ENCODE results near the gene APMAP. TPM values are rescaled to one million over a fixed set of nuclear protein-coding genes. Genes with fewer than 3 reads are reported as not detected.

Gene APMAP
- total RNA-seq, 1 donor from 2014 or later, result 47.3 TPM

DNA sequence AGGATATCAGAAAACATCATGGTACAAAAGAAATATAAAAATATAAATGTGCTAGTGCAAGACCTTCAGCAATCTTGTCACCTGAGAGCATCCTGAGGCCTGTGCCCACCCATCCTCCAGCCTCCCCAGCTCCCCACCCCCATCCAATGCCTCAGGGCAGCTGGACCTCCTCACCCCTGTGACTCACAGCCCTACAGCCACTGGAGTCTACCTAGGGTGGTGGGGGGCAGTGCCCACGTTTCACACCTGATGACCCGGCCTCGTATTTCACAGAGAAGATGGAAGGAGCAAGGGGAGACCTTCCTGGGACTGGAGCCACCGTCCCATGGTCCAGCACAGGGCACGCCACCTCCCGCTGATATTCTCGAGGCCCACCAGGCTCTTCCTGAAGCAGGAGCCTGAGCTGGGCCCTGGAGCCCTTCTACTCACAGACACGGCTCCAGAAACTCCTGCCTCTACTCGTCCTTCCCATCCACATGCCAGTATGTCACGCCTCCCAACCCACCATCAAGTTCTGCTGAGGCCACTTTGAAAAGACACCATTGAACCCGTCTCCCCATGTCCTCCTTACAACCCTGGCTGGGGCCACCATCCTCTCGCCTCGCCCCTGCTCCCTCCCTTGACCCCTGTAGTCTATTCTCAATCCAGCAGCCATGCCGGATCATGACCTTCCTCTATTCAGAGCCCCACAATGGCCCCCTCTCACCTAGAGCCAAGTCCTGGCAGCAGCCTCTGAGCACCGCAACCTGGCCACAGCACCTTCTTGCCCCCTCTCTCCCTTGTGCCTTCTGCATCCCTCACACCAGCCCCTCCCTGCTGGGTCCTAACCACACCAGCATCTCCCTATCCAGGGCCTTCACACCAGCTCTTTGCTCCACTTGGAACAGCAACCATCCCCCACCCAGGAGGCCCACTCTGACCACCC is 13.3 kb downstream of the APMAP start:
- ATAC-seq, result no peak
- DNase-seq (ENCODE audit: low spot score), result no peak
- intact Hi-C loops (cut with DNase I), result no loop called here

DNA sequence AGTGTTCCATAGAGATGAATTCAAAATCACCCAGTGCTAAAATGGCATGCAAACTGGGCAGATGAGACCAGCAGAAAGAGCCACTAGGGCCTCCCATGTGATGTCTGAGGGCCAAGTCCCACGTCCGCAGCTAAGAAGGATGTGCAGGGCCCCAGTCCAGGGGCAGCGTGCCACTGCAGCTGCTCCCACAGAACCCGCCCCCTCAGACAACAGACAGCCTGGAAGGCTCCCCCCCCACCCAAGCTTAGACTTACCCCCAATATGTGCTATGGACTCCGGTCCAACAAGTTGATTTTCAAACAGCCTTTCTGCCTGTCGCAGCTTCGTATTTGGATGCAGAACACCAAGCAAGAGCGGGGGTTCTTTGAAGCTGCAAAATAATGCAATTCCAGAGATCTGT is 14.0 kb downstream of the APMAP start:
- ATAC-seq (peak; percentile 44), DNase-seq (ENCODE audit: low spot score) (no peak)
- intact Hi-C loops (cut with DNase I), result no loop called here

DNA sequence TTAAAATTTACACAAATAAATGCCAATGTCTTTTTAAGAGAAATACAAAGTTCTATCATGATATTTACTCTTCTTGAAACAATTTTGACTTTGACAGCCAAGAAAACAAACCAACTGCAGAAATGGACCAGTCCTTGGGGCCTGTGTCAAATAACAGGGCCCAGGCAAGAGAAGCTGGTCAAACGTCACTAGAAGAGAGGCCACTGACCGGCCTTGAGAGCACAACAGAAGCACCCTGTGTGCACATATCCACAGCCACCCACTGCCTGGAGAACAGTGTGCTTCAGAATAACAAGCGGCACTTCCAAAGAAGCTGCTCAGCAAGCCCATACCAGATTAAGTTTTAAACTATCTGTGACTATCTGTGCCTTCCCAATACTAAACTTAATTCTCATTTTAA is 14.8 kb downstream of the APMAP start:
- no peak for DNase-seq (ENCODE audit: low spot score)
- peak; percentile 76 for ATAC-seq
- intact Hi-C loops (cut with DNase I), result no loop called here

DNA sequence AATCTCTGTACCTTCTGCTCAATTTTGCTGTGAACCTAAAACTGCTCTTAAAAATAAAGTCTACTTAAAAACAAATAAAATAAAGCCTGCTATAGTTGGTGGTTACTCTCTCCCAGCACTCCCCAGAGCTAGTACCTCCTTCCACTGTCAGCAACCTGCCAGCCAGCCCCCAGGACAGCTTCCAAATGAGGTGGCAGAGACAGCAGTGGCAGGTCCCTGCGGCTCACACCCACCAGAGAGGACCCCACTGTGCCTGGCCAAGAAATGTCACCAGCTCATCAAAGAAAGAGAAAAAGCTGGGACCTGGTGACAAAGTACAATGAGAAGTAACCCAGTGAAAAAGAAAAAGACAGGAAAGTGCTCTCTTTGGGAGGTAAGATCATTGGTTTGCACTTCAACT is 15.2 kb downstream of the APMAP start:
- intact Hi-C loops (cut with DNase I), result no loop called here
- DNase-seq (ENCODE audit: low spot score), result no peak
- ATAC-seq, result no peak

DNA sequence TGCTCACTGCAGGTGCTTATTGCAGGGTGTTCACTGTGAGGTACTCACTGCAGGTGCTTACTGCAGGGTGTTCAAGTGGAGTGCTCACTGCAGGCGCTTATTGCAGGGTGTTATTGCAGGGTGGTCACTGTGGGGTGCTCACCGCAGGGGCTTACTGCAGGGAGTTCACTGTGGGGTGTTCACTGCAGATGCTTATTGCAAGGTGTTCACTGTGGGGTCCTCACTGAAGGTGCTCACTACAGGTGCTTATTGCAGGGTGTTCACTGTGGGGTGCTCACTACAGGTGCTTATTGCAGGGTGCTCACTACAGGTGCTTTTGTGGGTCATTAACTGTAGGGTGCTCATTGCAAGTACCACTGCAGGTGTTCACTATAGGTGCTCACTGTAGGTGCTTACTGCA is 20.2 kb downstream of the APMAP start:
- ATAC-seq (no peak), DNase-seq (ENCODE audit: low spot score) (peak; percentile 21)
- intact Hi-C loops (cut with DNase I), result no loop called here

DNA sequence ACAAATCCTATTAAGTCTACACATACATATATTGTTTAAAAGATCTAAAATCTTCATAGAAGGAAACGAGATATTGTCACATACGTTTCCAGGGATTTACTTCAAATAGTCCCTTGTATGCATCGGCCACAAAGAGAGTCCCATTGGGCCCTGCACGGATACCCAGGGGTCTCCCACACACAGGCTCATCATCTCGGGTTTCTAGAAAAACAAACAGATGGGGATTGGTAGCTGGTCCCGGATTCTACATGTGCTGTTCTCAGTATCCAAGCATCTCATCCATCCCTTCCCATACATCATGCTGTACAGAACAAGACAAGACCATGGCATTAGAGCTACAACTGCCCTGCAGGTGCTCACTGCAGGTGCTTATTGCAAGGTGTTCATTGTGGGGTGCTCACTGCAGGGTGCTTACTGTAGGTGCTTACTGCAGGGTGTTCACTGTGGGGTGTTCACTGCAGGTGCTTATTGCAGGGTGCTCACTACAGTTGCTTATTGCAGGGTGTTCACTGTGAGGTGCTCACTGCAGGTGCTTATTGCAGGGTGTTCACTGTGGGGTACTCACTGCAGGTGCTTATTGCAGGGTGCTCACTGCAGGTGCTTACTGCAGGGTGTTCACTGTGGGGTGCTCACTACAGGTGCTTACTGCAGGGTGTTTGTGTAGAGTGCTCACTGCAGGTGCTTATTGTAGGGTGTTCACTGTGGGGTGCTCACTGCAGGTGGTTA is 21.0 kb downstream of the APMAP start:
- ATAC-seq (no peak), DNase-seq (ENCODE audit: low spot score) (peak; percentile 6)
- intact Hi-C loops (cut with DNase I), result no loop called here

DNA sequence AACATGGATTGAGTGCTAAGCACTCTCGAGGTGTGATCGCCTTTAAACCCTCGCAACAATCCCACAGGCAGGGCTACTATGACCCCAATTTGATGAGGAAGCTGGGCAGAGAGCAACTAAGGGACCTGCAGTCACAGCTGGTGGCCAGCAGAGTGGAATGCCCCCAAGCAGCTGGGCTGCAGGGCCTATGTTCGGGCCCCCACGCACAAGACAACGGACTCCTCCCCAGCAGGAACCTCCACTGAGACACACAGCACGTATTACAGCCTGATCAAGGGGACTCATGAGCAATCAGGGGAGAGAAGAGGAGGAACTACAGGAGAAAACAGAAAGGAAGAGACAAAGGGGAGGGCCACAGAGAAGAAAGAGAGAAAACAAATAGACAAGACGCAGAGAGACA is 21.8 kb downstream of the APMAP start:
- intact Hi-C loops (cut with DNase I), result no loop called here
- DNase-seq (ENCODE audit: low spot score) (no peak), ATAC-seq (peak; percentile 24)

DNA sequence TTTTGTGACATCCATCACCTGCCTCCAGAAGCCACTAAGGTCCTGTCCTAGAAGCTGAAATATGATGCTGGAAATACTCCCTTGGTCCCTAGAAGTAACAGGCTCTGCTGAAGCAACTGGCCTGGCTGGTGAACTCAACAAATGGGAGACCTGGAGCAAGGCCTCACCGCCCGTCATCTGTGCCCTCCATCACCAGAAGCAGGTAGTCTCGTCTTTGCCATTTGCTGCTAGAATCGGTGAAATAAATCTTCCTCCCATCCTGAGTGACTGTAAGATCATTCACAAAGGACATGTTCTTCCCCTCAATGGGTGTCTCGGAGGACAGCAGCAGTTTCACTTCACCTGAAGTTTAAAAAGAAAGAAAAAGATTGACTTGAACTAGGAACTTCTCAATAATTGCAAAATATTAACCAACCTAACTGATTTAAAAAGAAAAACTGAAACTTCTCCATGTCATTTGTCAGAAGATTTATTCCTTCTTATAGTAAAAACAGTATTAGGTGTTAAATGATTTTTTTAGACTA is 22.5 kb downstream of the APMAP start:
- DNase-seq (ENCODE audit: low spot score) (no peak), ATAC-seq (no peak)
- intact Hi-C loops (cut with DNase I), result no loop called here

DNA sequence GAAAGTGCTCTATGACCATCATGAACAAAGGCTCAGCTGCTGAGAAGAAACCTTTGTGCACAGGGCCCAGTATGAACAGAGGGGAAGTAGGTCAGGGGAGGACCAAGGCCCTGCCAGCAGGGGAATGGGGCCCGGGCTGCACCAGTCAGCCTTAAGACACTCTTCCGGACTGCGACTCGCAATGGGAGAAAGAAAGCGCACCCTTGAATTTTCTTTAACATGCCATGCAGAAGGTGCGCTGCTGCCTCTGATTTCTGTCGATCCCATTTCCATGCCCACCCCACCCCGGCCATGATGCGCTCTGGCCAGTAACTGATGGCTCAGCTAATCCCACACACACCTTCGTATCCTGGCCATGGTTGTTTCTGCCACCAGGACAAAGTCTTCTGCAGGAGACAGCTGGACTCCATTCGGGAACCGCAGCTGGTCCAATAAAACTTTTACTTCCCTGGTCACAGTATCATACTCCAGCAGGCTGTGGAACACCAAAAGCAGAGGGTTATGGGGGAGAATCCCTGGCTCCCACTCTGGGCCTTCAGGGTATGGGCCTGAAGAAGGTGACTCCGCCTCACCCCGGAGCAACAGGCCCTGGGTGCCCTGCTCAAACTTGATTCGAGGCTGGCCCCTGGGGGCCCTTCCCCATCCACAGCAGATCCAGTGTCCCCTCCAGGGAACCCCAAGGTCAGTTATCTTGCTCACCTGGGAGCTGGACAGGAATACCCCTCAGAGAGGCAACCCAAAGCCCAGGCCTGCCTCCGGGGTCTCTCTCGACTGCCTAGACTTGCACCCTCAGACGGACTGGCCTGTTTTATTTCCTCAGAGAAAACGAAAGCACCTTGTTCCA is 23.1 kb downstream of the APMAP start:
- no peak for ATAC-seq
- intact Hi-C loops (cut with DNase I), result no loop called here
- DNase-seq (ENCODE audit: low spot score), result no peak

DNA sequence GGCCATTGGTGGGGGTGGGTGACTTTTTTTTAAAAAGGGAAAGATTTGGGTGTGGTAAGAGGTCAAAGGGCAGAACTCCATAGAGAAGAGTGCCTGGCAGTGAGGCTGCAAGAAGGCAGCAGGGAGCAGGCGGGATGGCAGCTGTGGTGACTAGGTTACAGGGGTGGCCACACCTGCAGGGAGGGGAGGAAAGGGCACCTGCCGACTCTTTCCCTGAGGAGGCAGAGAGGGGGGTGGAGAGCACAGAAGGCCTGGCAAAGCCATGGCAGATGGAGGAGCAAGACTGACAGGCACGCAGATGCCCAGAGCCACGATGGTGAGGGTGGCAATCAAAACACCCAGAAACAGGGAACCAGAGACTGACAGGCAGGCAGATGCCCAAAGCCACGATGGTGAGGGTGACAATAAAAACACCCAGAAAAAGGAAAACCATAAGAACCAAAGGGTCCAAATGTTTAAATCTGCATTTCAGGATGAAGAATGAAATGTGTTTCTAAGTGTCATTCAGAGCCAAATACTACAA is 24.2 kb downstream of the APMAP start:
- ATAC-seq, result no peak
- intact Hi-C loops (cut with DNase I), result no loop called here
- no peak for DNase-seq (ENCODE audit: low spot score)

DNA sequence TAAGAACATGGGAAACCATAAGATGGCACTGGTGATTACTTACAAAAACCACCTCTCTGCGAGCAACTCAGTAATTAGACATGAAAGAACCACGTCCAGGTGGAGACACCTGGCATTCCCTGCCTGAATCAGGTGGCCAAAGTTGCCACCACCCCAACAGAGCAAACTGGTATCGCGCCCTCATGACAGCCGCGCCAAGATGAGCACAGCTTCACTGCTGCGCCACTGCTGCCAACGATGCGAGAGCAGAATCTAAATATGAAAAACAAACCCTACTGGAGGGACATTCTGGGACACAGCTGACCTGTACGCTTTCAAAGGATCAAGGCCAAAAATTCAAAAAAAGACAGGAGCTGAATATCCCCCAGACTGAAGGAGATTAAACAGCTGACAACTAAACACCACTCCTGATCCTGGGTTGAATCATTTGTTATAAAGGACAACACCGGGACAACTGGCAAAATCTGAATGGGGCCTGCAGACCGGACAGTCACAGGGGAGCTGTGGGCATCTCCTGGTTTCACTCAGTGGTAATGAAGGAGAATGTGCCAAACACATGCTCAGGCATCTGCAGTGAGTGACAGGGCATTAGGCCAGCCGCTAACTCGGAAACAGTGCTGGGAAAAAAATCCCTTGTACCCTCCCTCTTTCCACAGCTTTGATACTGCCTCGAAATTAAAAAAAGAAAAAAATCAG is 26.1 kb downstream of the APMAP start:
- ATAC-seq, result no peak
- no peak for DNase-seq (ENCODE audit: low spot score)
- intact Hi-C loops (cut with DNase I), result no loop called here

DNA sequence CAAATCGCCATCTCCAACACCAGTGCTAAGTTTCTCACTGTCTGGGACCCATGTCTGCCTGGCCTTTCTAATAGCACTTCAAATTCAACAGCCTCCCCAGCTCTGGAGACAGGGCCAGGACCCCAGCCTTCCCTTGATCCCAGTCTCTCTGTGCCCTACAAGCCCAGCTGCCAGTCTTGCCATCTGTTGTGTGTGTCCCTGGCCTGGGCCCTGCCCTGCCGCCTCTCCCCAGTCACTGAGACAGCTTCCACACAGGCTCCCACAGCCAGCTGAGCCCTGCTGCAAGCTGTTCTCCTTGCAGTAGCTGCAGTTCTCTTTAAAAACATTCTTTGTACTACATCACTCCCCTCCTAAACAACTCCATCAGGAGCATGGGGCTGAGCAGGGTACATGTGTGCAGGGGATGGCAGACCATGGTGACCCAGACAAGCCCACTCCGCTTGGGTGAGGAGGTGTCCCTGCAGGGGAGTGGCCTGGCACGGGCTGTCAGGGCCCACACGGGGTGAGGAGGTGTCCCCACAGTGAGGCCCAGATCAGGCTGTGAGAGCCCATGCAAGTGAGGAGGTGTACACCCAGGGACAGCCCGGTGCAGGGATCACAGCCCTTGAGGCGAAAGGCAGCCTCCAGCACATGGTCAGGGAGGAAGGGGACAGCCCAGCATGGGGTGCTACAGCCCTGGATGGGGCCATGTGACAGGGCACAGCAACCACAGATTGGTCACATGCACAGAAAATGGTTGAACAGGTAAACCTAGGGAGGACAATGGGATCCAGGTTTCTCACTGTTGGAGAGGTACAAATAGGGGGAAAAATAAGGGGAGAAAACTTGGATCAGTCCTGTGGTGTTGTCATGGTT is 27.3 kb downstream of the APMAP start:
- DNase-seq (ENCODE audit: low spot score) (peak; percentile 38), ATAC-seq (no peak)
- intact Hi-C loops (cut with DNase I), result no loop called here

DNA sequence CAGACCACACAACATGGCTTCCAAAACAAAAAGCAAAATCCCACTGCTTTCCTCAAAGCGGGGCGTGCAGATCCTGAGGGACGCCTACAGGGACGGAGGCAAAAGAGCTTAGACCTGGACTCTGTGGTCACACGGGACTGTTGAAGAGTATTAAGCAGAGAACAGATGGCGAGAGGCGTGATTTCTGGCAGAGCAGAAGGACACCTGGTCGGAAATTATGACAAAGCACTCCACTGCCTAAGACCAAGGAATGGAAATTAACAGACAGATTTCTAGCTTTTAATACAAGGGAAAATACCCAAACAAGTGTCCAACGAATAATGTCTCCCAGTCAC is 28.1 kb downstream of the APMAP start:
- ATAC-seq (peak; percentile 22), DNase-seq (ENCODE audit: low spot score) (no peak)
- intact Hi-C loops (cut with DNase I), result no loop called here

DNA sequence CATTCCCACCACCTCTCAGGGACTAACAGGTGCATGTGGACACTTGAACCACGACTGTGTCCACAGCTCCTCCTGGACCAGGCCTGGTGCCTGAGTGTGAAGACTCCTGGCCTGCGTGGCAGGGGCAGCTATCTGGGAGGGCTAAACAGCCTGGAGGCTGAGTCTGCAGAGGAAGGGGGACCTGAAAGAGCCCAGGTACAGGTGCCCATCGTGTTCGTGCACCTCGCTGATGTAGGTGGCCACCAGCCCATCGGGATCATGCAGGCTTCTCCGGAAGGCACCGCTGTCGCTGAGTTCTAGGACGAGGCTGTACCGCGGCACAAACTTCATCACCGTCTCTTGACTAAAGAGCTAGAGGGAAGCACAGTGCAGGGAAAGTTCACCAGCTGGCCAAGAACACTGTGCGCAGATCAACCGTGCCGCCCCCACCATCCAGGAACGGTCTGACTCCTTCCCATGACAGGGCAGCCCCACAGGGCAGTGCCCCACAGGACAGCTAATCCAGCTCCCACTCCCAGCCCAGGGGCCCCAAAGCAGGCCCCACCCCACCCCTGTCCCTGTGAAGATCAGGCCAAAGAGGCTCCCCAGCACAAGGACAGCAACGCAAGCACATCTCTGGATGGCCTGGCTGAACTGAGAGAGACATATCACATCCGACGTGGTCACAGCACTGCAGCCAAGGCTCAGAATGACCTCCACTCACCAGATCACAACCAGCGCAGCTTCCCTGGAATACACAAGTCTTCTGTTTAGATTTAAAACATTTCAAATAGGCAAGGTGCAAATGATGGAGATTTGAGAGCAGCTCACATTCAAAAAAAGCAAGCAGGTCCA is 28.7 kb downstream of the APMAP start:
- DNase-seq (ENCODE audit: low spot score), result no peak

DNA sequence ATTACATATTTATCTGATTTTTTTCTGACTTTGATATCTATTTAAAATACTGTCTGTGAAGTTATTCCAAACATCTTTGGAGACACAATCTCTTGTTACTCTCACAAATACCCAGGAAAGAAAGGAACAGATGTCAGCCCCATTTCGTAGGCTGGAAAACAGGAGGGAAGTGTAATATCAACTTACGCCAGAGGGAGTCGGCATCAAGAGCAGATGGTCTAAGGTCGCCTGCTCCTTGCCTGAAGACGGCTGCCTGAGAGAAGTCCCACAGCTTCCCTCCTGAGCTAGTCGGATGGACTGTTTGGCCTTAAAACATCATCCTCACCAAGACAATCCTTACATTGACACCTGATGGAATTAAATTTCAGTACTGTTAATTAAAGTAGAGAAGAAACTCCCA is 30.0 kb downstream of the APMAP start:
- intact Hi-C loops (cut with DNase I), result no loop called here
- ATAC-seq, result no peak
- DNase-seq (ENCODE audit: low spot score), result no peak

More for the DNA sequence above, 28.7 kb downstream of the APMAP start:
- no peak for ATAC-seq
- intact Hi-C loops (cut with DNase I), result no loop called here

DNA sequence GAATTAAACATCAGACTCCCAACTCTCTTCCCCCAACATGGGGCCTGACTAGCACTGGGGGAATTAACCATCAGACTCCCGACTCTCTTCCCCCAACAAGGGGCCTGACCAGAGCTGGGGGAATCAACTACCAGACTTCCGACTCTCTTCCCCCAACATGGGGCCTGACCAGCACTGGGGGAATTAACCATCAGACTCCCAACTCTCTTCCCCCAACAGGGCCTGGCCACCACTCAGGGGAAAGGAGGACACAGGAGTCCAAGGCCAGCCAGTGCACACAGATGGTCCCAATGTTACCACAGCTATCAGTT is 30.4 kb downstream of the APMAP start:
- ATAC-seq, result no peak
- intact Hi-C loops (cut with DNase I), result no loop called here
- DNase-seq (ENCODE audit: low spot score), result no peak

Measured in sciatic nerve (tissue), 2 donors.